Measurements from ENCODE around the gene ZBTB22.
"Not testable (repeated sequence)": the region's sequence is repeated elsewhere in the genome, so short reads cannot be mapped to it uniquely, and the experiment has no call there.

Gene ZBTB22

DNA sequence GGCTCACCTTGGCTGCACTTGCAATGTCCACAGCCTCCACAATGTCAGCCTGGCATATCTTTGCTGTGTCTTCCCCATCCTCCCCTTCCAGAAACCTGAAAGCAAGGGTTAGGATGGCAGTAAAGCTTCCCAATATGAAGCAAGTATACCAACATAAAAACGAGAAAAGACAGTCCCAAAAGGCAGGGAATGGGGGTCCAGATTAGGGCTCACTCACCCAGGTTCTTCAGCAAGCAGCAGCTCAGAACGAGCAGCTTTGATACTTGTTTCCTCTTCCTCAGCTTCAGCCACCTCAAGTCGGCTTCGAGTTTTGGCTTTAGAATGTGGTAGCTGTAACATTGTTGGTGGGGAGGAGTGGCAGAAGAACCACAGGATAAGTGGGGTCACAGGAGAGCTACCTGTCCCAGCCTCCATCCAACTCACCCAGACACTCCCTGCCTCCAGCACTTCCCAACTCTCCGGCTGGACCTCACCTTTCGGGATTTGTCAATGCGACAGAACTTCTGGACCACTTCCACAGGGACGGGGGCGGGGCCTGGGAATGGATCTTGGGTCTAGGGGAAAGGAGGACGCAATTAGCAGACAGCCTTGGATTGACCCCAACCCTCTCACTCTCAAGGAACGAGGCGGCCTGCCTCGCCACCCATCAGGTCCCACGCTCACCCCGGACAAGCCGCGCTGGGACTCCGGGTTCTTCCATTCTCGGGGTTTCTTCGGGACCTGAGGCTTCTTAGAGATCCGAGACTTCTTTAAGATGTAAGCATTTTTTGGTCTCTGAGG lies 29.2 kb downstream of the ZBTB22 start:
- H3K4me3 ChIP-seq (ENCODE audit: low read length) = peak overlapping the region; percentile 83
- no peak for TF ChIP-seq ZNF274 (IDR thresholded peaks at IDR 0.05; ENCODE audit: low read depth, low read length)

DNA sequence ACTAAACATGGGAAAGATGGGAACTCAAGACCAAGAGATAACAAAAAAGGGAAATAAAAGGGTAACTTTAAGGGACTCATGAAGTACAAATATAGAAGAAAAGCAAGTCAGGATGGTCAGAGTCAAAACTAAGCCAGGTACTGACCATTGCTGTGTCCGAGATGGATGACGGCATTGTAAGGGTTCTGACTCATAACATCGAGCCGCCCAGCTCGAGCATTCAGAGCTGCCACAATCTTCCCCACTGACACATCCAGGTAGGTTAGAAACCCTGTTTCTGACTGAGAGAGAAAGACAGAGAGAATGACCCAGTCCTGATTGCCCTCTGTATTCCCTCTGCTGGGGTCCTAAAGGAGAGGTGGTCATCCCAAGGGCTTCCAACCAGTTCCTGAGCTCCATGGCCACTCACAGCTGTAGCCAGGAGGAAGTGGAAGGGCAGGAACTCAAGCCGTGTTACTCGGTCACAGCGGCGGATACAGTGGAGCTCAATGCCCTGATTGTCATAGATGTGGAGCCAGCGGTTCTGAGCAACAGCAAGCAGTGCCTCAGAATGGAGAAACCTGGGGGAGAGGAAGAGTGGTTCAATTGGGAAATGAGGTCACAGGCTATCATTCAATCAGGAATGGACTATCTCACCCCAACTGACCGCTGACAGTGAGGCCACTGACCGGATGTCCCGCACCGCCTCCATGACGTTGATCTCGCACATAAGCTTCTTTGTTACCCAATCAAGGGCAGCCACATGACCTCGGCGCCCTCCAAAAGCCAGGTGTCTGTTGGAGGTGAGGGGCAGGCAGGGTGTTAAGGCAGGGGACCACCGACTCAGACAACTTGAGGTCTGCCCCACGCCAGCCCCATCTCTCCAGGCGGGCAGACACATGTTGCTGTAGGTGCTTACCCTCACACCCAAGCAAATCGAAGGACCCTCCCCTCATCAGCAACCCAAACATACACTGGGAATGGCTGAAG lies 30.3 kb downstream of the ZBTB22 start:
- H3K4me3 ChIP-seq (ENCODE audit: low read length) = no peak overlapping the region
- no peak for TF ChIP-seq ZNF274 (IDR thresholded peaks at IDR 0.05; ENCODE audit: low read depth, low read length)

DNA sequence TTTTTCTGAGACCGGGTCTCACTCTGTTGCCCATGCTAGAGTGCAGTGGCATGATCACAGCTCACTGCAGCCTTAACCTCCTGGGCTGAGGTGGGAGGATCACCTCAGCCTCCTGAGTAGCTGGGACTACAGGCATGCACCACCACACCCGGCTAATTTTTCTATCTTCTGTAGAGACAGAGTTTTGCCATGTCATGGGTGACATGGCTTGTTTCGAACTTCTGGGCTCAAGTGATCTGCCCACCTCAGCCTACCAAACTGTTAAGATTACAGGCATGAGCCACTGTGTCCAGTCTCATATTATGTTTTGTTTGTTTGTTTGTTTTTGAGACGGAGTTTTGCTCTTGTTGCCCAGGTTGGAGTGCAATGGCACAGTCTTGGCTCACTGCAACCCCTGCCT lies 32.3 kb downstream of the ZBTB22 start:
- not testable (repeated sequence) for H3K4me3 ChIP-seq (ENCODE audit: low read length)

DNA sequence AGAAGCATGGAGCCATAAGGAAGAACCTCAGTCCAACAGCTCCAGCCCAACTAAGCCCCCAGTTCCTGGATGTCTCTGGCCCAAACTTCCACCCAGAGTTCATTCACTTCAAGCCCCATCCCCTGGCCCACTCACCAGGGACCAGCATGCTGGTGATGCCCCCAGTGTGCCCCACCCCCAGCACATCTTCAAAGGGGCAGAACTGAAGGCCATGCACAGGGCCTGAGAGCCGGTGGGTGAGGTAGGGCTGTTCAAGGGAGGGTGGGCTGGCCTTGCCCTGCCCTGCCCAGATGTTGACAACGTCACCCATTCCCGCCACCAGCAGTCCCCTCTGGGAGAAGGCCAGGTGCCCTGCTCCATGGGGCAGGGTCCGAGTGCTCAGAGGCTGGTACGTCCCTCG lies 37.0 kb downstream of the ZBTB22 start:
- TF ChIP-seq ZNF274 (IDR thresholded peaks at IDR 0.05; ENCODE audit: low read depth, low read length) = no peak
- no peak overlapping the region for H3K4me3 ChIP-seq (ENCODE audit: low read length)

DNA sequence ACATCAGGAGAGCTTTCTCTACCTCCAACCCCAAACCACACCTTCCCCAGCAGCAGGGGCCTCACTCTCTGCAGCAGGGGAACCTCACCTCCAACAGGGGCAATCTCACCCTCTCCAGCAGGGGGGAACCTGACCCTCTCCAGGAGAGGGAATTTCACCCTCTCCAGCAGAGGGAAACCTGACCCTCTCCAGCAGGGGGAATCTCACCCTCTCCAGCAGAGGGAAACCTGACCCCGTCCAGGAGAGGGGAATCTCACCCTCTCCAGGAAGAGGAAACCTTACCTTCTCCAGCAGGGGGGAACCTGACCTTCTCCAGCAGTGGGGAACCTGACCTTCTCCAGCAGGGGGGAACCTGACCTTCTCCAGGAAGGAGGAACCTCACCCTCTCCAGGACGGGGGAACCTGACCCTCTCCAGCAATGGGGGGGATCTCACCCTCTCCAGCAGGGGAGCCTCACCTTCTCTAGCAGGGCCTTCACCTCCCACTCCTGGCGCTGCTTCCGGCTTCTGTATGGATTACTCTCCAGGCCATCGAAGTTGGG lies 37.5 kb downstream of the ZBTB22 start:
- no peak for TF ChIP-seq ZNF274 (IDR thresholded peaks at IDR 0.05; ENCODE audit: low read depth, low read length)
- no peak overlapping the region for H3K4me3 ChIP-seq (ENCODE audit: low read length)

DNA sequence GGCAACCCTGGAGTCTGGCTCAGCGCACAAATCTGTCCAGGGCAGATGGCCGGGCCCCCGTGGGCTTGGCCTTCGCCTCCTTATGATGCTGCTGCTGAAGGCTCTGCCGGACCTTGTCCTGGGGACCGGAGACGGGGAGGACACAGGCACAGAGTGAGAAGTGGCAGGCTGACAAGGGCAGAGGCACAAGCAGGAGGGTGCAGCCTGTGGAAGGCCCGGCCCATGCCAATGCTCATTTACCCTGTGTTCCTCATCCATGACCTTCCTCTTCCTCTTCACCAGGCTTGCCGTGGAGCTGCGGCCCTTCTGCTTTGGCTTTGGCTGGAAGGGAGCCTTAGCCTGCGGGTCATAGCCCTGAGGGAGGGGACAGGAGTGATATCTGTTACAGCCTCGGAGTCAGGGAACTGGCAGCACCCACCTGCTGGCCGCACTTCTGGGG lies 38.3 kb downstream of the ZBTB22 start:
- no peak overlapping the region for H3K4me3 ChIP-seq (ENCODE audit: low read length)

DNA sequence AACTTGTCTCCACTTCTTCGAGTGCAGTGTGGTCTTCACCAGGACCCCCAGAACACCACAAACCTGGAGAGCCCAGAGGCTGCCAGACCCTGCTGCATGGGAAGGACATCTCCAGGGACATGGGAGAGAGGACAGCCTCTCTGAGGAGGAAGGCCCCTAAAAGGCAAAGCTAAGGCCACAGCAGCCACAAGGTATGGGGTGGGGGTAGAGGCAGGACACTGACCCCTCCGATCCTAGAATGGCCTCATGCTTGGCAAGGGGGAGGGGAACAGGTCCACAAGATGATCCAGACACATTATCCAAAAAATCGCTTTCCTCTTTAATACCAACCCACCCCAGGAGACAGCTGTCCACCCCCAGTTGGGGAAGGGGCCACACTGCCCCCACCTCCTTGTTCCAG lies 38.7 kb downstream of the ZBTB22 start:
- no peak for TF ChIP-seq ZNF274 (IDR thresholded peaks at IDR 0.05; ENCODE audit: low read depth, low read length)
- no peak overlapping the region for H3K4me3 ChIP-seq (ENCODE audit: low read length)

More for the DNA sequence above, 38.3 kb downstream of the ZBTB22 start:
- TF ChIP-seq ZNF274 (IDR thresholded peaks at IDR 0.05; ENCODE audit: low read depth, low read length) = no peak

DNA sequence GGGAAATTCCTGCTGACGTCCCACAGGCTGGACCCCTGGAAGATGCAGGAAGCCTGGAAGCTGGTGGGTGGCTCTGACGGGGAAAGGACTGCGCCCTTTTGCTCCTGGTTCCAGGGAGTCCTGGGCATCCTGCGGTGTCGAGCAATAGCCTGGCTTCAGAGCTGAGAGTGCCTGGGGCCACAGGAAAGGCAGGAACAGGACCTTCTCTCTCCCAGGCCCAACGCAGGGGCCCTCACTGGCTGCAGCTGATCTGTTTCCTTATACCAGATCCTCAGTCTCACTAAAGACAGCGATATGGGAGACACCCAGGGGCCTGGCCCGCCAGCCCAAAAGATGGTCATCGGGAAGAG lies 39.2 kb downstream of the ZBTB22 start:
- H3K4me3 ChIP-seq (ENCODE audit: low read length) = no peak overlapping the region; the same call in 1 of the 2 replicates
- no peak for TF ChIP-seq ZNF274 (IDR thresholded peaks at IDR 0.05; ENCODE audit: low read depth, low read length)

DNA sequence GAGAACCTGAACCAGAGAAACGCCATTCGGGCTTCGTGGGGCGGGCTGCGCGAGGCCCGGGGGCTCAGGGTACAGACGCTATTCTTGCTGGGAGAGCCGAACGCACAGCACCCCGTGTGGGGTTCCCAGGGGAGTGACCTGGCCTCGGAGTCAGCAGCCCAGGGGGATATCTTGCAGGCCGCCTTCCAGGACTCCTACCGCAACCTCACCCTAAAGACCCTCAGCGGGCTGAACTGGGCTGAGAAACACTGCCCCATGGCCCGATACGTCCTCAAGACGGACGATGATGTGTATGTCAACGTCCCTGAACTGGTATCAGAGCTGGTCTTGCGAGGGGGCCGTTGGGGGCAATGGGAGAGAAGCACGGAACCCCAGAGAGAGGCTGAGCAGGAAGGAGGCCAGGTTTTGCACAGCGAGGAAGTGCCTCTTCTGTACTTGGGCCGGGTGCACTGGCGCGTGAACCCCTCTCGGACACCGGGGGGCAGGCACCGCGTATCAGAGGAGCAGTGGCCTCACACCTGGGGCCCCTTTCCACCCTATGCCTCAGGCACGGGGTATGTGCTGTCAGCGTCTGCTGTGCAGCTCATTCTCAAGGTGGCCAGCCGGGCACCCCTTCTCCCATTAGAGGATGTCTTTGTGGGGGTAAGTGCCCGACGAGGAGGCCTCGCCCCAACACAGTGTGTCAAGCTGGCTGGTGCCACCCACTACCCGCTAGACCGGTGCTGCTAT lies 39.7 kb downstream of the ZBTB22 start:
- peak overlapping the region; percentile 95; the same call in 1 of the 2 replicates for H3K4me3 ChIP-seq (ENCODE audit: low read length)

DNA sequence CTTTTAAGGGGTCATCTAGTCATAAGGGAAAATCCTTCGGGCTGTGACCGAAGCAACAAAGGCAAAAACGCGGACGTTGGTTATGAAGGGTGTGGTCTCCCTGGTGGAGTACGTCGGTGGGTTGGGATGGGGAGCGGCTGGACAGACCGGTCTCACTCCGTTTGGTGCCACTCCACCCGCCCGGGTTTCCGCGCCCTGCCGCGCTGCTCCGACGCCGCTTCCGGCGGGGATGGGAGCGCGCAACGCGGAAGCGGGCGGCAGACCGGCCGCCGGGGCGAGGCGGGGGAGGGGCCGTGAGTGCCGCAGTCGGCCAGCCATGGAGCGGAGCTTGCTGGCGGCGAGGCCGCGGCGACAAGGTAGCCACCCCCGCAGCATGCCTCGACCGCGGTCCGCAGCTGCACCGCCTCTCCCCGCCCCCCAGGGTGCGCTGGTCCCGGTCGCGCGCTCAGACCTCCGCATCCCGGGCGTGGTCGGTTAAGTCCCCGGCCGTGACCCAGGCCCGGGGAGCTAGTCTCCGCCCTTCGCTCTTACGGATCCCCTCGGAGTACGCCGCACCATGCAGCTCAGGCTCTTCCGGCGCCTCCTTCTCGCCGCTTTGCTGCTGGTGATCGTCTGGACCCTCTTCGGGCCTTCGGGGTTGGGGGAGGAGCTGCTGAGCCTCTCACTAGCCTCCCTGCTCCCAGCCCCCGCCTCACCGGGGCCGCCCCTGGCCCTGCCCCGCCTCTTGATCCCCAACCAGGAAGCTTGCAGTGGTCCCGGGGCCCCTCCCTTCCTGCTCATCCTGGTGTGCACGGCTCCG lies 40.5 kb downstream of the ZBTB22 start, which contains the start of gene B3GALT4:
B3GALT4 (plus strand) TSS at position 260 of the 799 bp plus-strand sequence; CDS start at position 557, 297 bp downstream.
- H3K4me3 ChIP-seq (ENCODE audit: low read length) = peak within 1 kb of the TSS; percentile 95
- TF ChIP-seq ZNF274 (IDR thresholded peaks at IDR 0.05; ENCODE audit: low read depth, low read length) = no peak

More for the DNA sequence above, 39.7 kb downstream of the ZBTB22 start:
- TF ChIP-seq ZNF274 (IDR thresholded peaks at IDR 0.05; ENCODE audit: low read depth, low read length) = no peak

DNA sequence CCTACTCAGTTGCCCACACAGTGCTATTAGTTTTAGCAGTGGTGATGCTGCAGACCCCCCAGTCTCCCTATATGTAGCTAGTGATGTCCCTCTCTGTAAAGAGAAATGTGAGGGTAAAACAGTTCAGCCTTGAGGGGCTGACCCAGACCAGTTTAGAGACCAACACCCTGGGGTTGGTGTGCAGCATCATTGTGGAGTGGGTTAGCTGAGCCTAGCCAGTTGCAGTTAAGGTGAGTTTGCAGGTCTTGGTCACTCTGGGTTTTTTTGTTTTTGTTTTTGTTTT lies 41.0 kb downstream of the ZBTB22 start:
- H3K4me3 ChIP-seq (ENCODE audit: low read length) = peak overlapping the region; percentile 95
- TF ChIP-seq ZNF274 (IDR thresholded peaks at IDR 0.05; ENCODE audit: low read depth, low read length) = no peak

DNA sequence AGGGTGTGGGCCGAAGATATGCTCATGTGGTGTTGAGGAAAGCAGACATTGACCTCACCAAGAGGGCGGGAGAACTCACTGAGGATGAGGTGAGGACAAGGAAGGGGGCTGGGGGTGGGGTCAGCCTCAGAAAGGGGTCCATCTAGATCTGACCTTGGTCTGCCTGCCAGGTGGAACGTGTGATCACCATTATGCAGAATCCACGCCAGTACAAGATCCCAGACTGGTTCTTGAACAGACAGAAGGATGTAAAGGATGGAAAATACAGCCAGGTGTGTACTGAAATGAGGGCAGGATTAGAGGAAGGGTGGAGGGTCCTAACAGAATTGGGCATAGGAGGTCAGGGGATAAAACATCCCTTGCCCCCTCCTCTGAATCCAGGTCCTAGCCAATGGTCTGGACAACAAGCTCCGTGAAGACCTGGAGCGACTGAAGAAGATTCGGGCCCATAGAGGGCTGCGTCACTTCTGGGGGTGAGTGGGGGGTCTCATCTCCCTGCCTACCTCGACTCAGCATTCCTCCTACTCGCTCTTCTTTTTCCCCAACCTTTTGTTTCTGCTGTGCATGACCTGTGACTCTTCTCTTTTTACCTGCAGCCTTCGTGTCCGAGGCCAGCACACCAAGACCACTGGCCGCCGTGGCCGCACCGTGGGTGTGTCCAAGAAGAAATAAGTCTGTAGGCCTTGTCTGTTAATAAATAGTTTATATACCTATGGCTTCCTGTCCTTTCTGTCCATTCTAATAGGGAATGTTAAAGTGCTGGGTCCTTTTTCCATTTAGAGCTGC lies 41.6 kb downstream of the ZBTB22 start:
- peak overlapping the region; percentile 95 for H3K4me3 ChIP-seq (ENCODE audit: low read length)
